ENCODE results near the gene SOX10.

The SOX10 gene

GRCh38 chr22:37940698-37941376 is 43.5 kb downstream of the SOX10 start:
- H3K27ac Mint-ChIP-seq, result peak overlapping the region; percentile 80
- H3K9me3 Mint-ChIP-seq, result no peaks in the 10 kb centered on the region
- DNase-seq (ENCODE audit: low spot score in 2 of 2) (no peak), ATAC-seq (no peak)
- H3K4me1 Mint-ChIP-seq, result peaks cover 9% of the 10 kb centered on the region
- peaks cover 43% of the 10 kb centered on the region for H3K36me3 Mint-ChIP-seq
- no peak overlapping the region for H3K4me3 Mint-ChIP-seq

- Mint-ChIP-seq H3K4me1 (peaks cover 17% of the 10 kb centered on the region), H3K9me3 (no peaks in the 10 kb centered on the region), H3K27ac (peak overlapping the region; percentile 37), H3K36me3 (peaks cover 44% of the 10 kb centered on the region), H3K4me3 (no peak overlapping the region)
- peak; percentile 79 to 89 for DNase-seq (ENCODE audit: low spot score in 2 of 2)
- peak; percentile 97 for ATAC-seq
These were observed 50.5 kb downstream of the SOX10 start for GRCh38 chr22:37933711-37934376.

- Mint-ChIP-seq H3K36me3 (peaks cover 41% of the 10 kb centered on the region), H3K4me1 (peaks cover 17% of the 10 kb centered on the region), H3K9me3 (no peaks in the 10 kb centered on the region), H3K4me3 (no peak overlapping the region), H3K27ac (peak overlapping the region; percentile 64)
- ATAC-seq, result no peak
- DNase-seq (ENCODE audit: low spot score in 2 of 2), result no peak
These were observed 51.4 kb downstream of the SOX10 start for GRCh38 chr22:37932821-37933578.

- DNase-seq (ENCODE audit: low spot score in 2 of 2) (no peak), ATAC-seq (no peak)
- peaks cover 17% of the 10 kb centered on the region for H3K4me1 Mint-ChIP-seq
- no peaks in the 10 kb centered on the region for H3K9me3 Mint-ChIP-seq
- no peak overlapping the region for H3K27ac Mint-ChIP-seq
- no peak overlapping the region for H3K4me3 Mint-ChIP-seq
- peaks cover 39% of the 10 kb centered on the region for H3K36me3 Mint-ChIP-seq
These were observed 52.0 kb downstream of the SOX10 start for GRCh38 chr22:37932401-37932800.

GRCh38 chr22:37931893-37932389 is 52.4 kb downstream of the SOX10 start:
- ATAC-seq (no peak), DNase-seq (ENCODE audit: low spot score in 2 of 2) (no peak)
- H3K4me3 Mint-ChIP-seq, result no peak overlapping the region
- no peaks in the 10 kb centered on the region for H3K9me3 Mint-ChIP-seq
- peaks cover 17% of the 10 kb centered on the region for H3K4me1 Mint-ChIP-seq
- H3K36me3 Mint-ChIP-seq, result peaks cover 35% of the 10 kb centered on the region
- H3K27ac Mint-ChIP-seq, result peak overlapping the region; percentile 61

- no peaks in the 10 kb centered on the region for H3K9me3 Mint-ChIP-seq
These were observed 53.4 kb downstream of the SOX10 start for GRCh38 chr22:37930952-37931440.

GRCh38 chr22:37930270-37930951 is 53.9 kb downstream of the SOX10 start:
- Mint-ChIP-seq H3K4me3 (no peak overlapping the region), H3K27ac (peak overlapping the region; percentile 73), H3K4me1 (peaks cover 17% of the 10 kb centered on the region), H3K36me3 (peaks cover 27% of the 10 kb centered on the region), H3K9me3 (no peaks in the 10 kb centered on the region)
- no peak for DNase-seq (ENCODE audit: low spot score in 2 of 2)
- no peak for ATAC-seq

More at GRCh38 chr22:37930952-37931440, 53.4 kb downstream of the SOX10 start:
- H3K4me3 Mint-ChIP-seq, result no peak overlapping the region
- ATAC-seq, result no peak
- no peak for DNase-seq (ENCODE audit: low spot score in 2 of 2)
- H3K4me1 Mint-ChIP-seq, result peaks cover 17% of the 10 kb centered on the region
- peaks cover 27% of the 10 kb centered on the region for H3K36me3 Mint-ChIP-seq
- H3K27ac Mint-ChIP-seq, result no peak overlapping the region

GRCh38 chr22:37929390-37929789 is 55.0 kb downstream of the SOX10 start:
- H3K4me3 Mint-ChIP-seq, result no peak overlapping the region
- ATAC-seq, result no peak
- no peaks in the 10 kb centered on the region for H3K9me3 Mint-ChIP-seq
- peak overlapping the region; percentile 73 for H3K27ac Mint-ChIP-seq
- peaks cover 17% of the 10 kb centered on the region for H3K4me1 Mint-ChIP-seq
- peaks cover 27% of the 10 kb centered on the region for H3K36me3 Mint-ChIP-seq
- no peak for DNase-seq (ENCODE audit: low spot score in 2 of 2)

GRCh38 chr22:37927637-37927936 is 56.8 kb downstream of the SOX10 start:
- H3K27ac Mint-ChIP-seq, result no peak overlapping the region
- peaks cover 15% of the 10 kb centered on the region for H3K36me3 Mint-ChIP-seq
- DNase-seq (ENCODE audit: low spot score in 2 of 2), result no peak
- no peaks in the 10 kb centered on the region for H3K4me1 Mint-ChIP-seq
- H3K9me3 Mint-ChIP-seq, result no peaks in the 10 kb centered on the region
- no peak for ATAC-seq
- no peak overlapping the region for H3K4me3 Mint-ChIP-seq

GRCh38 chr22:37926771-37927636 is 57.4 kb downstream of the SOX10 start:
- no peaks in the 10 kb centered on the region for H3K4me1 Mint-ChIP-seq
- no peak overlapping the region for H3K4me3 Mint-ChIP-seq
- H3K27ac Mint-ChIP-seq, result no peak overlapping the region
- peaks cover 15% of the 10 kb centered on the region for H3K36me3 Mint-ChIP-seq
- H3K9me3 Mint-ChIP-seq, result no peaks in the 10 kb centered on the region
- DNase-seq (ENCODE audit: low spot score in 2 of 2) (no peak), ATAC-seq (no peak)

- no peak for ATAC-seq
- Mint-ChIP-seq H3K9me3 (no peaks in the 10 kb centered on the region), H3K4me1 (no peaks in the 10 kb centered on the region), H3K36me3 (peaks cover 15% of the 10 kb centered on the region), H3K27ac (no peak overlapping the region), H3K4me3 (no peak overlapping the region)
- no peak for DNase-seq (ENCODE audit: low spot score in 2 of 2)
These were observed 58.0 kb downstream of the SOX10 start for GRCh38 chr22:37926358-37926757.

GRCh38 chr22:37925767-37926166 is 58.6 kb downstream of the SOX10 start:
- Mint-ChIP-seq H3K4me1 (no peaks in the 10 kb centered on the region), H3K36me3 (peaks cover 20% of the 10 kb centered on the region), H3K27ac (no peak overlapping the region), H3K9me3 (no peaks in the 10 kb centered on the region), H3K4me3 (no peak overlapping the region)
- ATAC-seq, result no peak
- DNase-seq (ENCODE audit: low spot score in 2 of 2), result no peak

- no peak for ATAC-seq
These were observed 59.0 kb downstream of the SOX10 start for GRCh38 chr22:37925330-37925729.

GRCh38 chr22:37924386-37925065 is 59.8 kb downstream of the SOX10 start:
- Mint-ChIP-seq H3K4me1 (no peaks in the 10 kb centered on the region), H3K27ac (peak overlapping the region; percentile 56), H3K36me3 (peaks cover 32% of the 10 kb centered on the region), H3K4me3 (no peak overlapping the region), H3K9me3 (no peaks in the 10 kb centered on the region)
- DNase-seq (ENCODE audit: low spot score in 2 of 2) (no peak), ATAC-seq (no peak)

More at GRCh38 chr22:37925330-37925729, 59.0 kb downstream of the SOX10 start:
- DNase-seq (ENCODE audit: low spot score in 2 of 2), result no peak
- Mint-ChIP-seq H3K9me3 (no peaks in the 10 kb centered on the region), H3K36me3 (peaks cover 24% of the 10 kb centered on the region), H3K4me3 (no peak overlapping the region), H3K27ac (no peak overlapping the region), H3K4me1 (no peaks in the 10 kb centered on the region)
